K562 (cell line): ENCODE measurements around the gene BEND5. TPM values are rescaled to one million over a fixed set of nuclear protein-coding genes. Genes with fewer than 3 reads are reported as not detected.

Experiments
- ATAC-seq: fragments of 200-7000 bp; cut with Tn5 transposase; 3 replicates; pipeline ENCODE4 v1.9.1; 2020; ENCODE audit warnings: moderate library complexity
- BruUV-seq: library from RNA; stranded (reverse); fragments of 400-500 nt; replicated peaks from 2 replicates; lab custom pipeline; 2021; lab: Mats Ljungman, UMichigan
- CTCF ChIA-PET: fragments of 300-600 bp; formaldehyde crosslinking; extraction: SDS; loops from one replicate; lab custom pipeline; 2021; ENCODE audit warnings: low intra/inter-chr PET ratio; lab: Yijun Ruan, JAX
- POLR2A ChIA-PET: fragments of 300-600, 350-650 bp; sonication (Branson Sonifier 250); formaldehyde crosslinking; extraction: SDS; loops from one replicate; lab custom pipeline; 2021; ENCODE audit warnings: antibody characterized with exemption, inconsistent platforms; lab: Yijun Ruan, JAX
- DNase-seq, 4 experiments: peaks; one replicate each; pipeline versions ENCODE4 v3.0.0 to v3.0.0-alpha.2; 2011 to 2018; ENCODE audit warnings: low spot score in 3 of 4, mixed read lengths in 3 of 4; ENCODE audit errors: extremely low read depth in 1 of 4
- FAIRE-seq: peaks from 2 replicates; lab custom pipeline; 2011; peaks lifted over from hg19 to GRCh38; lab: Jason Lieb, UNC
- H2AFZ ChIP-seq: 2 replicates; pipeline ENCODE4 v1.6.0; 2011; ENCODE audit warnings: low read depth, low read length, control low read depth, inconsistent platforms
- H3K27ac ChIP-seq: fragments of 200-600 bp; 3 replicates; pipeline ENCODE4 v1.8.0; 2011; ENCODE audit warnings: low read depth, mild to moderate bottlenecking, control low read depth, inconsistent platforms, low read length, moderate library complexity, mixed read lengths; ENCODE audit errors: extremely low read depth
- H3K27me3 ChIP-seq, 2 experiments: fragments of 300-600 bp in 1 of 2; 2 replicates in 1 of 2; 3 replicates in 1 of 2; pipeline versions ENCODE4 v1.6.0 to v1.8.0; 2011; ENCODE audit warnings: inconsistent platforms in 2 of 2, low read length in 2 of 2, mild to moderate bottlenecking in 1 of 2, mixed read lengths in 1 of 2, moderate library complexity in 1 of 2; ENCODE audit not compliant: control insufficient read depth in 2 of 2, insufficient read depth in 2 of 2
- H3K36me3 ChIP-seq: fragments of 300-600 bp; 3 replicates; pipeline ENCODE4 v1.8.0; 2011; ENCODE audit warnings: mild to moderate bottlenecking, low read length, inconsistent platforms; ENCODE audit not compliant: control insufficient read depth, insufficient read depth
- H3K4me1 ChIP-seq, 2 experiments: fragments of 200-600 bp in 1 of 2; replicated peaks in 1 of 2; 2 replicates in 1 of 2; 3 replicates in 1 of 2; pipeline versions ENCODE4 v1.5.1 to v1.8.0; 2011; ENCODE audit warnings: inconsistent platforms in 2 of 2, low read length in 2 of 2, mild to moderate bottlenecking in 1 of 2, mixed read lengths in 1 of 2, moderate library complexity in 1 of 2; ENCODE audit not compliant: control insufficient read depth in 2 of 2, insufficient read depth in 2 of 2
- H3K4me2 ChIP-seq: 2 replicates; pipeline ENCODE4 v1.6.1; 2011; ENCODE audit warnings: low read length, control low read depth, inconsistent platforms, mixed read lengths; ENCODE audit not compliant: insufficient read depth
- H3K4me3 ChIP-seq: fragments of 200-600 bp; sonication (generic), shearing (Covaris generic); 2 replicates; pipeline ENCODE4 v1.5.1; 2016; ENCODE audit warnings: control low read depth, inconsistent platforms
- H3K79me2 ChIP-seq: fragments of 200-600 bp; 3 replicates; pipeline ENCODE4 v1.8.0; 2011; ENCODE audit warnings: low read length, inconsistent platforms; ENCODE audit not compliant: control insufficient read depth, insufficient read depth
- H3K9ac ChIP-seq, 2 experiments: 2 replicates each; pipeline versions ENCODE4 v1.6.0 to v1.6.1; 2011; ENCODE audit warnings: low read depth in 2 of 2, low read length in 2 of 2, control low read depth in 1 of 2, inconsistent platforms in 1 of 2, mild to moderate bottlenecking in 1 of 2, mixed read lengths in 1 of 2; ENCODE audit not compliant: insufficient read depth in 1 of 2
- H3K9me1 ChIP-seq: one replicate; pipeline ENCODE4 v1.6.0; 2011; ENCODE audit warnings: inconsistent platforms, mild to moderate bottlenecking, low read length, moderate library complexity; ENCODE audit not compliant: control insufficient read depth, insufficient read depth
- H3K9me3 ChIP-seq: replicated peaks from 2 replicates; pipeline ENCODE4 v1.5.1; 2011; ENCODE audit warnings: low read depth, low read length, inconsistent platforms; ENCODE audit not compliant: control insufficient read depth, insufficient read depth
- H4K20me1 ChIP-seq: replicated peaks from 2 replicates; pipeline ENCODE4 v1.6.1; 2011; ENCODE audit warnings: low read length, inconsistent platforms, mixed read lengths; ENCODE audit not compliant: control insufficient read depth, insufficient read depth
- COPS2 ChIP-seq: fragments of 450-650 bp; conservative IDR thresholded peaks from 2 replicates; pipeline ENCODE4 v1.6.1; 2016; ENCODE audit warnings: mild to moderate bottlenecking, moderate library complexity
- ETS2 ChIP-seq: IDR thresholded peaks from 2 replicates; pipeline ENCODE4 v1.6.1; 2016; ENCODE audit warnings: borderline replicate concordance, missing genetic modification characterization, mild to moderate bottlenecking, moderate library complexity, missing compliant biosample characterization; ENCODE audit not compliant: poor library complexity, severe bottlenecking
- FOXK1 ChIP-seq: sonication (generic); formaldehyde crosslinking; IDR thresholded peaks from 2 replicates; pipeline ENCODE4 v1.8.0; 2022; ENCODE audit warnings: missing genetic modification reagents, mild to moderate bottlenecking, borderline replicate concordance
- PHF20 ChIP-seq: fragments of 450-650 bp; IDR thresholded peaks from 2 replicates; pipeline ENCODE4 v1.6.1; 2018; ENCODE audit not compliant: partially characterized antibody
- PYGO2 ChIP-seq: fragments of 450-650 bp; IDR thresholded peaks from 2 replicates; pipeline ENCODE4 v1.6.1; 2016; ENCODE audit warnings: mild to moderate bottlenecking, missing genetic modification characterization, moderate library complexity, missing compliant biosample characterization
- RAD51 ChIP-seq: fragments of 450-650 bp; IDR thresholded peaks from 2 replicates; pipeline ENCODE4 v1.7.1; 2016; ENCODE audit warnings: low read depth, mild to moderate bottlenecking, borderline replicate concordance
- SREBF2 ChIP-seq: sonication (generic); formaldehyde crosslinking; IDR thresholded peaks from 2 replicates; pipeline ENCODE4 v1.4.0; 2020; ENCODE audit warnings: mild to moderate bottlenecking, missing genetic modification reagents
- TEAD1 ChIP-seq, 2 experiments: fragments of 450-650 bp in 1 of 2; sonication (generic) in 1 of 2; formaldehyde crosslinking; IDR thresholded peaks; 2 replicates each; pipeline versions ENCODE4 v1.4.0 to v1.8.0; 2020 to 2022; ENCODE audit warnings: mild to moderate bottlenecking in 2 of 2, missing genetic modification reagents in 1 of 2
- TGIF2 ChIP-seq: sonication (generic); formaldehyde crosslinking; IDR thresholded peaks from 2 replicates; pipeline ENCODE4 v1.8.1; 2022; ENCODE audit warnings: mild to moderate bottlenecking, missing genetic modification reagents, moderate library complexity
- WHSC1 ChIP-seq: IDR thresholded peaks from one replicate; pipeline ENCODE4 v1.6.1; 2012; ENCODE audit warnings: low read length, control low read depth, inconsistent platforms
- ZBTB7A ChIP-seq: IDR thresholded peaks from 2 replicates; pipeline ENCODE4 v1.6.1; 2011; ENCODE audit warnings: low read depth, mild to moderate bottlenecking, low read length, moderate library complexity, borderline replicate concordance; ENCODE audit not compliant: control insufficient read depth
- ZC3H8 ChIP-seq: fragments of 450-650 bp; IDR thresholded peaks from 2 replicates; pipeline ENCODE4 v1.6.1; 2017
- ZNF23 ChIP-seq: fragments of 250-450 bp; sonication (Bioruptor Pico); IDR thresholded peaks from 2 replicates; pipeline ENCODE4 v1.4.0; 2020; ENCODE audit warnings: mild to moderate bottlenecking
- WGBS: fragments of 100-300 bp; shearing (Covaris generic); methylation state at CpG from one replicate; pipeline ENCODE4 v1.1.6; 2016; ENCODE audit warnings: low coverage, mixed read lengths; ENCODE audit not compliant: insufficient coverage; ENCODE audit errors: missing lambda C conversion rate; 5-methylcytosine and 5-hydroxymethylcytosine counted together
- in situ Hi-C: fragments of 300-500 bp; cut with MboI; formaldehyde crosslinking; loops from 4 replicates; pipeline ENCODE4 v1.15.0; 2018; ENCODE audit warnings: inconsistent platforms, mixed read lengths
- intact Hi-C: fragments of 100-400 bp; cut with micrococcal nuclease; formaldehyde crosslinking; loops from 2 replicates; pipeline ENCODE4 v1.14.2; 2022
- polyA plus RNA-seq, 8 experiments: library from polyadenylated mRNA; depleted of rRNA in 4 of 8; stranded (reverse) in 5 of 8; unstranded in 3 of 8; fragments of >200 nt; fragmentation: Nextera tagmentation in 2 of 8; fragmentation: Illumina TruSeq in 1 of 8; extraction: Ambion mirVana in 2 of 8; extraction: Trizol in 1 of 8; gene quantifications; 2 replicates each; pipeline versions ENCODE4 v1.2.1 to v1.2.3, GENCODE V29; 2011 to 2014; ENCODE audit warnings: inconsistent platforms in 1 of 8, missing spikeins in 1 of 8
- total RNA-seq, 7 experiments: library from RNA; depleted of rRNA in 6 of 7; stranded (reverse); fragments of >200 nt in 6 of 7; fragmentation: Illumina TruSeq in 2 of 7; extraction: Trizol in 2 of 7; gene quantifications; 2 replicates each; pipeline versions ENCODE4 v1.2.1 to v1.2.3, GENCODE V29; 2011 to 2021; ENCODE audit warnings: low replicate concordance in 1 of 7
- TF ChIP-seq, protein P1 (sequence below): fragments of 450-650 bp; IDR thresholded peaks from 2 replicates; pipeline ENCODE4 v1.6.1; 2018; ENCODE audit not compliant: partially characterized antibody
- TF ChIP-seq, protein P2 (sequence below), 2 experiments: IDR thresholded peaks in 1 of 2; conservative IDR thresholded peaks in 1 of 2; 2 replicates each; pipeline ENCODE4 v1.6.1; 2016; ENCODE audit warnings: low read depth in 2 of 2, mild to moderate bottlenecking in 1 of 2, missing compliant biosample characterization in 1 of 2, missing genetic modification characterization in 1 of 2, moderate library complexity in 1 of 2
- TF ChIP-seq, protein P3 (sequence below): fragments of 450-650 bp; formaldehyde crosslinking; IDR thresholded peaks from 2 replicates; pipeline ENCODE4 v1.4.0; 2022; ENCODE audit warnings: missing genetic modification characterization

The BEND5 gene
- total and polyA plus RNA-seq, 9 of the 15 experiments (the other 6 are each of a cell fraction or from before 2014, with no cell fraction given), result not detected

DNA sequence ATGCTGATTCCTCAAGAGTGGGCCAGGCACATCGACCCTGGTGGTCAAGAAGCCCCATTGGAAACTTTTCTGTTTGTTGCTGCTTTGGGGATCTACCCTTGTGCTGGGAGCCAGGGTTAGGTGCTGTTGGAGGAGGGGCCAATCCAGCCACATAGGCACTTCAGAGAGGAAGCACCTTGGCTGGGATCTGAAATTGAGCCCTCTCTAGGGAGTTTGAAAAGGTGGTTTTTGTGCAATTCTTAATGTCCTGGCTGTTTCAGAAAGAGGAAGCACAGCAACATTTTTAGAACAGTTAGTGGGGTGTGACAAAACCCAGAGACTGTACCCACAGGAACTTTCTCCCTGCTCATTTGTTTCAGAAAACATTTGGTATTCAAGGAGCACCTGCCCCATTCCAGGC is 17.2 kb upstream of the BEND5 start:
- no TSS peak for BruUV-seq
- H3K79me2 ChIP-seq, result no peaks in the 10 kb centered on the region
- no peak overlapping the region for H3K4me2 ChIP-seq
- DNase-seq (no peak), FAIRE-seq (no peak), ATAC-seq (no peak)
- ChIA-PET CTCF (no interaction called here), POLR2A (no interaction called here)
- no peaks in the 10 kb centered on the region for H3K36me3 ChIP-seq
- intact Hi-C loops, result no loop called here
- in situ Hi-C loops, result no loop called here
- H3K27me3 ChIP-seq, result no peaks in the 10 kb centered on the region
- no peaks in the 10 kb centered on the region for H4K20me1 ChIP-seq
- H3K9me1 ChIP-seq, result no peaks in the 10 kb centered on the region
- H3K4me3 ChIP-seq, result no peak overlapping the region
- H3K27ac ChIP-seq, result no peak overlapping the region
- H3K9ac ChIP-seq, result no peak overlapping the region
- H2AFZ ChIP-seq, result no peak overlapping the region
- WGBS, result 0% methylated on average over 1 of the region's 1 CpG
- no peaks in the 10 kb centered on the region for H3K9me3 ChIP-seq
- no peaks in the 10 kb centered on the region for H3K4me1 ChIP-seq
- no peak for TF ChIP-seq SREBF2 (CRISPR knock-in tag)
- TF ChIP-seq ZC3H8, result no peak
- TF ChIP-seq RAD51, result no peak
- TF ChIP-seq ZBTB7A, result no peak
- TF ChIP-seq, protein P1, sequence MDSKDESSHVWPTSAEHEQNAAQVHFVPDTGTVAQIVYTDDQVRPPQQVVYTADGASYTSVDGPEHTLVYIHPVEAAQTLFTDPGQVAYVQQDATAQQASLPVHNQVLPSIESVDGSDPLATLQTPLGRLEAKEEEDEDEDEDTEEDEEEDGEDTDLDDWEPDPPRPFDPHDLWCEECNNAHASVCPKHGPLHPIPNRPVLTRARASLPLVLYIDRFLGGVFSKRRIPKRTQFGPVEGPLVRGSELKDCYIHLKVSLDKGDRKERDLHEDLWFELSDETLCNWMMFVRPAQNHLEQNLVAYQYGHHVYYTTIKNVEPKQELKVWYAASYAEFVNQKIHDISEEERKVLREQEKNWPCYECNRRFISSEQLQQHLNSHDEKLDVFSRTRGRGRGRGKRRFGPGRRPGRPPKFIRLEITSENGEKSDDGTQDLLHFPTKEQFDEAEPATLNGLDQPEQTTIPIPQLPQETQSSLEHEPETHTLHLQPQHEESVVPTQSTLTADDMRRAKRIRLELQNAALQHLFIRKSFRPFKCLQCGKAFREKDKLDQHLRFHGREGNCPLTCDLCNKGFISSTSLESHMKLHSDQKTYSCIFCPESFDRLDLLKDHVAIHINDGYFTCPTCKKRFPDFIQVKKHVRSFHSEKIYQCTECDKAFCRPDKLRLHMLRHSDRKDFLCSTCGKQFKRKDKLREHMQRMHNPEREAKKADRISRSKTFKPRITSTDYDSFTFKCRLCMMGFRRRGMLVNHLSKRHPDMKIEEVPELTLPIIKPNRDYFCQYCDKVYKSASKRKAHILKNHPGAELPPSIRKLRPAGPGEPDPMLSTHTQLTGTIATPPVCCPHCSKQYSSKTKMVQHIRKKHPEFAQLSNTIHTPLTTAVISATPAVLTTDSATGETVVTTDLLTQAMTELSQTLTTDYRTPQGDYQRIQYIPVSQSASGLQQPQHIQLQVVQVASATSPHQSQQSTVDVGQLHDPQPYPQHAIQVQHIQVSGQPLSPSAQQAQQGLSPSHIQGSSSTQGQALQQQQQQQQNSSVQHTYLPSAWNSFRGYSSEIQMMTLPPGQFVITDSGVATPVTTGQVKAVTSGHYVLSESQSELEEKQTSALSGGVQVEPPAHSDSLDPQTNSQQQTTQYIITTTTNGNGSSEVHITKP, result no peak
- TF ChIP-seq, protein P2, sequence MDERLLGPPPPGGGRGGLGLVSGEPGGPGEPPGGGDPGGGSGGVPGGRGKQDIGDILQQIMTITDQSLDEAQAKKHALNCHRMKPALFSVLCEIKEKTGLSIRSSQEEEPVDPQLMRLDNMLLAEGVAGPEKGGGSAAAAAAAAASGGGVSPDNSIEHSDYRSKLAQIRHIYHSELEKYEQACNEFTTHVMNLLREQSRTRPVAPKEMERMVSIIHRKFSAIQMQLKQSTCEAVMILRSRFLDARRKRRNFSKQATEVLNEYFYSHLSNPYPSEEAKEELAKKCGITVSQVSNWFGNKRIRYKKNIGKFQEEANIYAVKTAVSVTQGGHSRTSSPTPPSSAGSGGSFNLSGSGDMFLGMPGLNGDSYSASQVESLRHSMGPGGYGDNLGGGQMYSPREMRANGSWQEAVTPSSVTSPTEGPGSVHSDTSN (CRISPR knock-in tag; IDR thresholded peaks at IDR 0.05; ENCODE audit: low read depth), result no peak
- TF ChIP-seq, protein P2 (tag; conservative IDR thresholded peaks at IDR 0.05; ENCODE audit: low read depth), result no peak
- TF ChIP-seq, protein P3, sequence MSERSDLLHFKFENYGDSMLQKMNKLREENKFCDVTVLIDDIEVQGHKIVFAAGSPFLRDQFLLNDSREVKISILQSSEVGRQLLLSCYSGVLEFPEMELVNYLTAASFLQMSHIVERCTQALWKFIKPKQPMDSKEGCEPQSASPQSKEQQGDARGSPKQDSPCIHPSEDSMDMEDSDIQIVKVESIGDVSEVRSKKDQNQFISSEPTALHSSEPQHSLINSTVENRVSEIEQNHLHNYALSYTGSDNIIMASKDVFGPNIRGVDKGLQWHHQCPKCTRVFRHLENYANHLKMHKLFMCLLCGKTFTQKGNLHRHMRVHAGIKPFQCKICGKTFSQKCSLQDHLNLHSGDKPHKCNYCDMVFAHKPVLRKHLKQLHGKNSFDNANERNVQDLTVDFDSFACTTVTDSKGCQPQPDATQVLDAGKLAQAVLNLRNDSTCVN (CRISPR knock-in tag), result no peak
- no peak for TF ChIP-seq TGIF2 (CRISPR knock-in tag)
- no peak for TF ChIP-seq ZNF23
- TF ChIP-seq COPS2, result no peak
- no peak for TF ChIP-seq TEAD1 (CRISPR knock-in tag; IDR thresholded peaks at IDR 0.05)
- TF ChIP-seq FOXK1, result no peak
- TF ChIP-seq ETS2, result no peak
- no peak for TF ChIP-seq PYGO2
- TF ChIP-seq PHF20, result no peak
- TF ChIP-seq WHSC1, result no peak
